CD4-positive, alpha-beta T cell treated with Interleukin-6 for 4 hours (primary cell): ENCODE results near the gene IBTK.
"Not testable (repeated sequence)": the region's sequence is repeated elsewhere in the genome, so short reads cannot be mapped to it uniquely, and the experiment has no call there.

ENCODE experiments used
- DNase-seq: peaks from one replicate; pipeline ENCODE4 v3.0.0-alpha.2; 2020; ENCODE audit warnings: mixed read lengths

The IBTK gene, protein sequence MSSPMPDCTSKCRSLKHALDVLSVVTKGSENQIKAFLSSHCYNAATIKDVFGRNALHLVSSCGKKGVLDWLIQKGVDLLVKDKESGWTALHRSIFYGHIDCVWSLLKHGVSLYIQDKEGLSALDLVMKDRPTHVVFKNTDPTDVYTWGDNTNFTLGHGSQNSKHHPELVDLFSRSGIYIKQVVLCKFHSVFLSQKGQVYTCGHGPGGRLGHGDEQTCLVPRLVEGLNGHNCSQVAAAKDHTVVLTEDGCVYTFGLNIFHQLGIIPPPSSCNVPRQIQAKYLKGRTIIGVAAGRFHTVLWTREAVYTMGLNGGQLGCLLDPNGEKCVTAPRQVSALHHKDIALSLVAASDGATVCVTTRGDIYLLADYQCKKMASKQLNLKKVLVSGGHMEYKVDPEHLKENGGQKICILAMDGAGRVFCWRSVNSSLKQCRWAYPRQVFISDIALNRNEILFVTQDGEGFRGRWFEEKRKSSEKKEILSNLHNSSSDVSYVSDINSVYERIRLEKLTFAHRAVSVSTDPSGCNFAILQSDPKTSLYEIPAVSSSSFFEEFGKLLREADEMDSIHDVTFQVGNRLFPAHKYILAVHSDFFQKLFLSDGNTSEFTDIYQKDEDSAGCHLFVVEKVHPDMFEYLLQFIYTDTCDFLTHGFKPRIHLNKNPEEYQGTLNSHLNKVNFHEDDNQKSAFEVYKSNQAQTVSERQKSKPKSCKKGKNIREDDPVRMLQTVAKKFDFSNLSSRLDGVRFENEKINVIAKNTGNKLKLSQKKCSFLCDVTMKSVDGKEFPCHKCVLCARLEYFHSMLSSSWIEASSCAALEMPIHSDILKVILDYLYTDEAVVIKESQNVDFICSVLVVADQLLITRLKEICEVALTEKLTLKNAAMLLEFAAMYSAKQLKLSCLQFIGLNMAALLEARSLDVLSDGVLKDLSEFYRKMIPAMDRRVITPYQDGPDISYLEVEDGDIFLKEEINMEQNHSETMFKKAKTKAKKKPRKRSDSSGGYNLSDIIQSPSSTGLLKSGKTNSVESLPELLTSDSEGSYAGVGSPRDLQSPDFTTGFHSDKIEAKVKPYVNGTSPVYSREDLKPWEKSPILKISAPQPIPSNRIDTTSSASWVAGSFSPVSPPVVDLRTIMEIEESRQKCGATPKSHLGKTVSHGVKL (N-terminal part only)

DNA sequence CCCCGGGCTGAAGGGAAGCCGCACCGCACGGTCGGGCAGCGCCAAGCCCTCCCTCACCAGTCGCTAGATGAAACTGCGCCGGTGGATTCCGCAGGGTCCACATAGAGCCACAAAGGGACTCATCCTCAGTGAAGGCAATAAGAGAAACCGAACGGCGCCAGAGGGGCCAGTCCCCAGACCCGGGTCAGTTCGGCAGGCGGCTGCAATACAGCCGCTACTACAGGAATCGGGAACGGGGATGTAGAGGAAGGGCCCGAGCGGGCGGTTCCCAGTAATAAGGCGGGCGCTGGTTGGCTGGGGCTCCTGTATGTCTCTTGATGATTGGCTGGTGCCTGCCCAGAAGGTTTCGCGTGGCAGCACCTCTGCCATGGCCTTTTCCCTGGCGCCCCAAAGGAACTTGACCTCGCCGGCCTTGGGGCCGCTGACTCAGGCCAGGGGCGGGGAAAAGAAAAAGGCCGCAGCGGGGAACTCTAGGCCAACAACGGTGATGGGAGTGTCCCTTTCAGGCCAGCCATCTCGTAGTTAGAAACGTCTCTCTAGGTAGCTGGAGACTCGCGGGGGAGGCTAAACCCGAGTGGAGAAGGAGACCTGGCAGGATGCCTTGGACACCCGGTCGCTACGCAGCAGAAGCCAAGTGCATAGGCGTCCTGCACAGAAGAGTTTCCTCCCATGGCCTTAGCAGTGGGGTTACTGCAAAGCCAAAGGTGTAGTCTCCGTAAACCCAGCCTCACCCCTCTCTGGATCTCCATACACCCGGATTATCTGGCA, at the start of gene IBTK:
IBTK (minus strand) TSS at position 240 of the 768 bp plus-strand sequence. CDS start 7,258 bp downstream, outside the sequence.
- DNase-seq, result peak; percentile 88

DNA sequence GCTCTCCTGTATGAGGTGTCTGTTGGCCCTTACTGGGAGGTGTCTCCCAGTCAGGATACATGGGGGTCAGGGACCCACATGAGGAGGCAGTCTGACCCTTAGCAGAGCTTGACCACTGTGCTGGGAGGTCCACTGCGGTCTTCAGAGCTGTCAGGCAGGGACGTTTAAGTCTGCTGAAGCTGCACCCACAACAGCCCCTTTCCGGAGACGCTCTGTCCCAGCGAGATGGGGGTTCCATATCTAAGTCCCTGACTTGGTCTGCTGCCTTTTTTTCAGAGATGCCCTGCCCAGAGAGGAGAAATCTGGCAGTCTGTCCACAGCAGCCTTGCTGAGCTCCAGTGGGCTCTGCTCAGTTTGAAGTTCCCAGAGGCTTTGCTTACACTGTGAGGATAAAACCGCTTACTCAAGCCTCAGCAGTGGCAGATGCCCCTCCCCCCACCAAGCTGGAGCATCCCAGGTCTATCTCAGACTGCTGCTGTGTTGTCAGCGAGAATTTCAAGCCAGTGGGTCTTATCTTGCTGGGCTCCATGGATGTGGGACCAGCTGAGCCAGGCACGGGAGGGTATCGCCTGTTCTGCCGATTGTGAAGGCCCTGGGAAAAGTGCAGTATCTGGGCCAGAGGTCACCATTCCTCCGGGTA, 36.3 kb upstream of the IBTK start:
- no peak for DNase-seq

DNA sequence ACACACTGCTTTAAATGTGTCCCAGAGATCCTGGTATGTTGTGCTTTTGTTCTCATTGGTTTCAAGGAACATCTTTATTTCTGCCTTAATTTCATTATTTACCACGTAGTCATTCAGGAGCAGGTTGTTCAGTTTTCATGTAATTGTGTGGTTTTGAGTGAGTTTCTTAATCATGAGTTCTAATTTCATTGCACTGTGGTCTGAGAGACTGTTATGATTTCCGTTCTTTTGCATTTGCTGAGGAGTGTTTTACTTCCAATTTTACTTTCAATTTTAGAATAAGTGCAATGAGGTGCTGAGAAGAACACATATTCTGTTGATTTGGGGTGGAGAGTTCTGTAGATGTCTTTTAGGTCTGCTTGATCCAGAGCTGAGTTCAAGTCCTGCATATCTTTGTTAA, 34.0 kb upstream of the IBTK start:
- not testable (repeated sequence) for DNase-seq

DNA sequence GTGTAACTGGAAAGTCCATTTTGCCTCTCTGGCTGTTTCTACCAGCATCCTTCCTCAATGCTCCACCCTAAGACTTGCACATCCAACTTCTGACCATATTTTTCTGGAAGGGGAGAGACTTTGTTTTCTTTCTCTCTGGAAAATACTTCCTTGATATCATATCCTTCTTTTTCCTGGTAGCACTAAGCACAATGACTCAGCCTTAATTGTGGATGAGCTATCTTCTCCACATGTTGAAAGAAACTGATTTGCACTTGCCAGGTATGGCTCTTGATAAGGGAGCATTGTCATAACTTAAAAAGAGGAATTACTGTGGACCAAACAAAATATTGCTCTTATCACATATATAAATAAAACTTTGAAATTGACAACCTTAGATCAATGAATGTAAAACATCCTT, 30.1 kb upstream of the IBTK start:
- DNase-seq, result no peak

DNA sequence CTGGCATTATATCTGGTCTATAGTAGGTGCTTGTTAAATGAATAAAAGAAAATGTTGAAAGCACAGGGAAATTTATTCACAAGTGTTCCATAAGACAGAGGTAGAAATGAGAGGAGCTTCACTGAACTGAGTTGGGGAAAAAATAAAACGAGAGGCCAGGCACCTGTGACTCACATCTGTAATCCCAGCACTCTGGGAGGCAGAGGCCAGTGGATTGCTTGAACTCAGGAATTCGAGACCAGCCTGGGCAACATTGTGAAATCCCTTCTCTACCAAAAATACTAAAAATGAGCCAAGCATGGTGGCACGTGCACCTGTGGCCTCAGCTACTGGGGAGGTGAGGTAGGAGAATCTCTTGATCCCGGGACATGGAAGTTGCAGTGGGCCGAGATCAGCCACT, 28.1 kb upstream of the IBTK start:
- DNase-seq, result no peak

DNA sequence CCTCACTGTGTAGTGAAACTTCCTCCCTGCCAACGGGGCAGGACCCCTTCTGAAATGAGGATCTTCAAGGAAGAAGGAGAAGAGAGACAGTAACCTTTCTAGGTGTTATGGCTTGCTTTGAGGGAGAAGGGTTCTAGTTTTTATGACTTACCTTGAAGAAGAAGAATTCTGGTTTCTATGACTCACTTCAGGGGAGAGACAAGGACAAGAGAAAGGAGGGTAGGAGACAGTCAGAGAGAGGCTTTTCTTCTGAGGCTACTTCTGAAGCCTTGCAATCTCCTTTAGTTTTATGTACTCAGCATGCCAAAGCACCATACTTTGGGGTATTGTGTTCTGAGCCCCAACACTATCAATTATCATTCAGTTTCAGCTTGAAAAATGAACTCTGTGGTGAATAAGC, 25.8 kb upstream of the IBTK start:
- no peak for DNase-seq

DNA sequence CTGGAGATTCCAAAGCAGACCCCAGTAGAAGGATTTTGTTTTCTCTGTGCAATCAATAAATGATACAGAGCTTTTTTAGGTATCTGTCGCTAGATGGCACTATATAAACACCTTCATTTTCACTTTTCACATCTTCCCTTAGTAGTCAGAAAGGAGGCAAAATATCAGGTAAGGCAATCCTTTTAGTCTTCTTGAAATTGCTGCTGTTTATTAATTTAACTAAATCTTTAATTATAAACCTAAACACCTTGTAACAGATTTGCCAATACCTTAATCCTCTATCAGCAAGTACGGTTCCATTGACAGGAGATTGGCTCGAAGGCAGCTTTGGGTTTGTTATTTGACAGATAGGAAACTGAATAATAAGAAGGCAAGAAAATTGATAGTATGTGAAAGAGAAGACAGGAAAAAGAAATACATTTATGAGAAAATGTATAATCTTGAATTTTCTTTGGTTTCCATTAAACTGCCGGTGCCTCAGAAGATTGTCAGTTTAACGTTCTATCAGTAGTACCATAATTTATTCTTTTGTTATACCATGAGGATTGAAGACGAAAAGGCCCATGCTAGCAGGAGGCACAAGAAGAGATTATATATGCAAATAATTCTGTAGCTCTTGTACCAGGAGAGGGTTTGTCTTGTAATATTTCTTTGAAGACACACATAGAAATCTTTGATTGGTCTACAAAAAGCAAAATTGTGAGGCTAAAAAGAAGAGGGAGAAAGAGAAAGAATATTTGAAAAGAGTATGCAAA, 23.5 kb upstream of the IBTK start:
- no peak for DNase-seq

DNA sequence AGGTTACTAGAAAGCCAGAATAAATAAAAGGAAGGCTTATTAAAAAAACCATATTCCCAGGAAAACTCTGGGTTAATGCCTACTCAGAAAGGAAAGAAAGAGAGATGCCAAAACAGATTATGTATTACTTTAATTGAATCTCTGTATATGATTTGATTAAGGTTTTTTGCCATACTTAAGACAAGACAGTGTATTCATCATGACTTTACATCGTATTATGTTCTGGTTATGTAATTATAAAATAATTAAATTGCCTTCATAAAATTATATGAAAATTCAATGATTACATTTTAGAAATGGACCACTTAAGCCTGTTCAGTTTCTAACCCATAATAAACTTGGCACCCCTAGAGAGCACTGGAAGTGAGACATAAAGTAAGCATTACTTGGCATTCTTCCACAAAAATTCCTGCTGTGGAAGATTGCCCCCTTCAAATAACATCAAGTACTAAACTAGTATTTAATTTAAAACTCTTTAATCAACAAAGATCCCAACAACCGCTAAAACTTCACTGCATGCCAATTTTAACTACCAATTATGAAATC, 20.8 kb upstream of the IBTK start:
- no peak for DNase-seq

DNA sequence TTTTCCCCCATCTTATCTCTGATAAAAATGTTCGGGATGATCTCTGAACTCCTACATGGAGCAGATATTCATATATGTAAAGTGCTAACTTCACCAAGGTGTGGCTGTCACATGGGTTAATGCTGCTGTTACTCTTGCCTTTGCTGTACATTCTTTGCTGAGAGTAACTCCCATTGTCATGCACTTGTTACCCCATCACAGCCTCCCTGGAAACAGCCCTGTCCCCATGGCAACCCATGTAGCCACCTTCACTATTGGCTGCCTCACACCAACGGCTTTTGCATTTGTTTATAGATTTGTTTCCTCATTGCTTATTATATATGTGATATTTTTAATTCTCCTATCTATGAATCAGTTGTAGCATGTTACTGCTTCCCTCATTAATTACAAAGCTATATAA, 17.3 kb upstream of the IBTK start:
- DNase-seq, result no peak

DNA sequence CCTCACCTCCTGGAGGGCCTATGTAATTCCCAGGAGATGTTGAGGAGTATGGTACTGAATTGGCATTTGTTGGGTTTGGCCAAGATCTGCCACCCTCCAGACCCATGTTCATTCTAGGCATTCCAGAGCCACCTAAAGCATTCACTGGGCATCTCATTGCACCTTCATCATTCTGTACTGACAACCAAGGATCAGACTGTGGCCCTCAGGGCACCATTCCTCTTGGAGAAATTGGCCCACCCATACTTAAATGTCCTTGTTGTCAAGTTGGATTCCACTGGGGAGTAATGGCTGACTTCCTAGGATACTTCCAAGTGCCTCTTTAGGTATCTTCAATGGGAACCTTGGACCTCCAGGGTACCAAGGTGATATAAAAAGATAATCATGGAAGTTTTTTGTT, 16.8 kb upstream of the IBTK start:
- DNase-seq, result no peak

DNA sequence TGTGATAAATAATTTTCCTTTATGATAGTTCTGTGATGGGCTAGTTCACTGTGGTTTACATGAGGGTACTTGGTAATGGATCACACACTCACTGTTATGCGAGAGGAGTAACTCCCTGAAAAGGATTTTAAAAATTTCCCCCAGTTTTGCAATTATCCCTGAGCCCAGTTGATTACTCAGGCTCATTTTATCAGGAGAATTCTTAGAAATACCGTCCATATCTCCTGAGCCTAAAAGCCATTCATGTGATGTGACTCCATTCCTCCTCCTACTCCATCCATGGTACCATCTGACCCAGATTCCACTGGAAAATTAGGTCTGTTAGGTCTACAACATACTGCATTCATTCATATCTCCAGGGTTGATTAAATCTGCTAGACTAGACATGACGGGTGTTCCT, 16.4 kb upstream of the IBTK start:
- DNase-seq, result no peak

DNA sequence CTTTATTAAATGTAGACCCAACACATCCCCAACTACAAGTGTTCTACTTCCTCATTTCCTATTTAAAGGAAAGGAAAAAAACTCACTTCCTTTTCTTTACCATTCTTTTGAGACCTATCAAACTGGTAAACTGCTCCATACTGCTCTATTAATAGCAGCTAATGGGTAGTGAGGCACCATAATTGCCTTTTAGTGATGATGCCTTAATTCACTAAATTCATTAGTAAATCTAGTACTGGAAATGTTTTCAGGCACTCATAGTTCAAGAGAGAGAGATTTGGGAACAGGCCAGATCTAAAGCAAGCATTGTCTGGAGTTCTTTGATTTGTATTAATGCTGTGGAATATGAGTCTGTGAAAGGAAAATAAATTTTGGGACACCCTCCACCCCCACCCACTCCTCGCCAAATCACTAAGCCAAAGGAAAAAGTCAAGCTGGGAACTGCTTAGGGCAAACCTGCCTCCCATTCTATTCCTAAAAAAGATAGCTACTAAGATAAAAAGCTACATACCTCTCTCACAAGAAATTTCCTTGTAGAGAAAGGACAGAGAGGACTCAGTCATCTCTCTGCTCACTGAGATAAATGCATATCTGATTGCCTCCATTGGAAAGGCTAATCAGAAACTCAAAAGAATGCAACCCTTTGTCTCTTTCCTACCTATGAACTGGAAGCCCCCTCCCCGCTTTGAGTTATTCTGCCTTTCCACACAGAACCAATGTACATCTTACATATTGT, 13.6 kb upstream of the IBTK start:
- DNase-seq, result no peak

DNA sequence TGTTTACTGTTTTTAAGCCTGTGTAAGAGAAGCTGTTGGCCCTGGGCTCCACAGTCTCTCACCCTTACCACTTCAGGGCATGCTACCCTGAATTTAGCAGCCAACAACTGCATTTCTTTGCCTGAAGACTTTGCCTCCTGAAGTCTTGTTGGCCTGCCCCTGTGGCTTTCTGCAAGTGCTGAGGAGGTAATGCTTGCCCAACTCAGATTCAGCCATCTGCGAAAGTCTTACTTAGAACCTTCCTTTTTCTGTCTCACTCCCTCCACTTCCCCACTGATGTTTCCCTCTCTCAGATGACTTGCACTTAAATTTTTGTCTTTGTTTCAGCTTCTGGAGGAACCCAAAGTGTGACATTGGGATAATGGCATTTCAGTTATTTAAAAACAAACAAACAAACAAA, 11.8 kb upstream of the IBTK start:
- DNase-seq, result no peak

DNA sequence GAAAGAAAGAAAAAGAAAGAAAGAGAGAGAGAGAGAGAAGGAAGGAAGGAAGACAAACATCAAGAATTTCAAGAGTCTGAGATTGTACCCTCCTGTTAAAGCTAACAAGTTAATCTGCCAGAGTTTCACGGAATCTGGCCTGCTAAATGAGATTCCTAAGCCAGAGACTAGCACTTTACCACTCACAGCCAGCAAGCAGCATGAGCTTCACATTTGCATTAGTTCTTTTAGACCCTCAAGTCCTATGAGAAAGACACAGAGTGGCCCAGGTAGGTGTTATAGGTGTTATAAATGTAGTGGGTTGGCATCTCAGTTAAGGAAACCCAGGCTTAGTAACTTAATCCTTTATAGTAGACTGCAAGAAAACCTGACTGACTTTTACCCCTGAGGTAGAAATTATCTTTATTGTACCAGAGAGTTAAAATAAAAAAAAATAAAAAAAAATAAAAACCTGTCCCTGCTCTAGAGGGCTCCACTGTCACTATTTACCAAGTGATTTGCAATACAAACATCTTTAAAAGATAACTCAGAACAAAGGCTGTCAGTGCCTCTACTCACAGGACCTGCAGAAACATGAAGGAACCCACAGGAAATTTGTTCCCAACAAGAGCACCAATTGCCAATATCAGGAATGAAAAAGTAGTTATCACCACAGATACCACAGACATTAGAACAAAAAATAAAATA, 9.7 kb upstream of the IBTK start:
- DNase-seq, result no peak

DNA sequence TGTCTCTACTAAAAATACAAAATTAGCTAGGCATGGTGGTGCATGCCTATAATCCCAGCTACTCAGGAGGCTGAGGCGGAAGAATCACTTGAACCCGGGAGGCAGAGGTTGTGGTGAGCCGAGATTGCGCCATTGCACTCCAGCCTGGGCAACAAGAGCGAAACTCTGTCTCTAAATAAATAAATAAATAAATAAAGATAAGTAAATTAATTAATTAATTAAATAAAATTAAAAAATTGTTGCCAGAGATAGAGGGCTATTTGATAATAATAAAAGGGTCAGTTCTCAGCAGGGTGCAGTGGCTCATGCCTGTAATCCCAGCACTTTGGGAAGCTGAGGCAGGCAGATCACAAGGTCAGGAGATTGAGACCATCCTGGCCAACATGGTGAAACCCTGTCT, 7.2 kb upstream of the IBTK start:
- DNase-seq, result not testable (repeated sequence)

DNA sequence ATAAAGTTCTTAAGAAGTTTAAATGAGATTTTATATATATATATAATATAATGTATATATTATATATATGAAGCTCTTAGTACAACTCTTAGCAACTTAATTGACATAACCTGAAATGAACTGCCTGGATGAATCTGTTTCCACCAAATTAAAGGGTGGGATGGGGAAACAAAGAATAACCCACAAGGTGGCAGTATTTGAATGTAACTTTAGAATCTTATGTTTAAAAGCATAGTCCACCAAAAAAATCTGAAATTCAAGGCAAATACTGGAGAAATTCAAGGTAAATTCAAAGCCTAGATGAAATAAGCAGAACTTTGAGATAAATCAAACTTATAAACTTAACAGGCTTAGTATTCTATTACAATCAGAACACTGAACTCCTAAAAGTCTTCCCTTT, 4.4 kb upstream of the IBTK start:
- no peak for DNase-seq

DNA sequence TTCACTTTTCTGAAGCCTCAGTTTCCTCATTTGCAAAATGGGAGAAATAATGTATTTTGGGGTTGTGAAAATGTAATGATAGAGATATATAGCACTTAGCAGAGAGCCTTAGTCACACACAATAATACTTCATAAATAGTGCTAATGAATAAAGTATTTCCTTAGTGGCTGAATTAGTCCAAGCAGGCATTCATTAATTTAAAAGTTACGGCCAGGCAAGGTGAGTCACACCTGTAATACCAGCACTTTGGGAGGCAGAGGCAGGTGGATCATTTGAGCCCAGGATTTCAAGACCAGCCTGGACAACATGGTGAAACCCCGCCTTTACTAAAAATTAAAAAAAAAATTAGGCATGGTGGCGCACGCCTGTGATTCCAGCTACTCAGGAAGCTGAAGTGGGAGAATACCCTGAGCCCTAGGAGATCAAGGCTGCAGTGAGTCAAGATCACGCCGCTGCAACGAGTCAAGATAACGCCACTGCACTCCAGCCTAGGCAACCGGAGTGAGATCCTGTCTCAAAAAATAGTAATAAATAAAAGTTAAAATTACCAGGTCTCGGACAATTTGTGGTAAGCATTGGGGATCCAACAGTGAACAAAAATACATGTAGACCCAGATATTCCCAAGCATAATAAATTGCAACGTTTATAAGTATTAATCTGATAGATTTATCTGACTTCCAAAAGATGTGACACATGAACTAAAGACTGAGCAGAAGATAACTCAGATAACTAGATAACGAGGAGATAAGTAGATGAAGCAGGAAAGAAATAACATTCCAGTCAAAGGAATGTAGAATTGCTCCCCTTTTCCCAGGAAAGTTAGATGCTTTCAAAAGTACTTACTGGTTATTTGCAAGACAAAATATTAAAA, 2.1 kb upstream of the IBTK start:
- DNase-seq, result no peak

DNA sequence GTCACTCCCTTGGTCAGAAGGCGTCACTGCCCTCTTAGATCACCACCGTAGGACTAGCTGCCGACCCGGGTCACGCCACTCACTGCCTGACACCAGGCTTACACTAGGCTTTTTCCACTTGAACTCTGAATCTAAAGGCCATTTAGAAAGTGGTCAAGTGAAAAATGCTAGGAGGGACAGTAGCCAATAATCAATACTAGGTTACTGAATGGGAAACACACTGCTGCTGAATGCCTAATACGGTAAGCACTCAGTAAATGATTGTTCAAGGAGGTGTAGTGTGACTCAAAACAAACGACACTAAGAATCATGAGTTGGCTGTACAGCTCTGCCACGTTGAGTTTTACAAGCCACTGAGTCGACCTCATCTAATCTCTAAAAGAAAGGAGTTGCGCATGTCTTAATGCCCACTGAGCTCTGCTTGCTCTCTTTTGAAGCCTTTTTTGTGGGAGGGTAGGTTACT, 760 bp upstream of the IBTK start:
- no peak for DNase-seq
